Activated CD4-positive, alpha-beta T cell treated with anti-CD3 and anti-CD28 coated beads, Interleukin-2, amount 50 U/mL, for 48 hours (primary cell): ENCODE data around the gene WDR73.
"Not testable (repeated sequence)": the region's sequence is repeated elsewhere in the genome, so short reads cannot be mapped to it uniquely, and the experiment has no call there.

Experiments
- DNase-seq, 2 experiments: peaks; one replicate each; pipeline ENCODE4 v3.0.0-alpha.2; 2020

Gene WDR73

GRCh38 chr15:84656972-84657371 lies 2.9 kb upstream of the WDR73 start:
- no peak for DNase-seq

- peak; percentile 77 to 83 for DNase-seq
Observed at GRCh38 chr15:84654689-84655453, 788 bp upstream of the WDR73 start.

- DNase-seq: no peak
Observed at GRCh38 chr15:84653584-84653909, 536 bp downstream of the WDR73 start.

GRCh38 chr15:84649706-84650105 lies 4.4 kb downstream of the WDR73 start:
- no peak for DNase-seq

GRCh38 chr15:84648539-84648938 lies 5.5 kb downstream of the WDR73 start:
- DNase-seq: no peak

GRCh38 chr15:84647726-84648125 lies 6.4 kb downstream of the WDR73 start:
- DNase-seq: no peak

GRCh38 chr15:84645997-84646396 lies 8.1 kb downstream of the WDR73 start:
- DNase-seq: no peak

- DNase-seq: no peak
Observed at GRCh38 chr15:84645496-84645895, 8.6 kb downstream of the WDR73 start.

- DNase-seq: no peak
Observed at GRCh38 chr15:84643838-84644237, 10.2 kb downstream of the WDR73 start.

GRCh38 chr15:84642640-84643039 lies 11.4 kb downstream of the WDR73 start:
- not testable (repeated sequence) for DNase-seq

GRCh38 chr15:84641871-84642270 lies 12.2 kb downstream of the WDR73 start:
- not testable (repeated sequence) for DNase-seq

GRCh38 chr15:84638103-84638502 lies 16.0 kb downstream of the WDR73 start:
- DNase-seq: no peak

- DNase-seq: no peak
Observed at GRCh38 chr15:84634228-84634837, 19.8 kb downstream of the WDR73 start.

GRCh38 chr15:84633311-84634227 lies 20.5 kb downstream of the WDR73 start:
- DNase-seq: peak; percentile 75 to 79

GRCh38 chr15:84631706-84632272 lies 22.3 kb downstream of the WDR73 start:
- peak; percentile 23 to 26 for DNase-seq

GRCh38 chr15:84629033-84629432 lies 25.1 kb downstream of the WDR73 start:
- no peak for DNase-seq

GRCh38 chr15:84625123-84625522 lies 29.0 kb downstream of the WDR73 start:
- no peak for DNase-seq

- DNase-seq: no peak
Observed at GRCh38 chr15:84624359-84624758, 29.7 kb downstream of the WDR73 start.

- no peak for DNase-seq
Observed at GRCh38 chr15:84621358-84621979, 32.6 kb downstream of the WDR73 start.

GRCh38 chr15:84620626-84621025 lies 33.5 kb downstream of the WDR73 start:
- no peak for DNase-seq

- no peak for DNase-seq
Observed at GRCh38 chr15:84616235-84616634, 37.8 kb downstream of the WDR73 start.

GRCh38 chr15:84611631-84612030 lies 42.5 kb downstream of the WDR73 start:
- no peak for DNase-seq
